ENCODE measurements around the gene KCNIP3. TPM values are rescaled to one million over a fixed set of nuclear protein-coding genes. Genes with fewer than 3 reads are reported as not detected.

Gene KCNIP3
- total RNA-seq, 4 donors from 2014 or later: 0.15 to 7.4 (median 2.3) TPM

GRCh38 chr2:95357717-95358280, 60.7 kb downstream of the KCNIP3 start:
- intact Hi-C loops (cut with DNase I): no loop called here
- no peak for TF ChIP-seq POLR2A (IDR thresholded peaks at IDR 0.05)
- TF ChIP-seq, protein P1, sequence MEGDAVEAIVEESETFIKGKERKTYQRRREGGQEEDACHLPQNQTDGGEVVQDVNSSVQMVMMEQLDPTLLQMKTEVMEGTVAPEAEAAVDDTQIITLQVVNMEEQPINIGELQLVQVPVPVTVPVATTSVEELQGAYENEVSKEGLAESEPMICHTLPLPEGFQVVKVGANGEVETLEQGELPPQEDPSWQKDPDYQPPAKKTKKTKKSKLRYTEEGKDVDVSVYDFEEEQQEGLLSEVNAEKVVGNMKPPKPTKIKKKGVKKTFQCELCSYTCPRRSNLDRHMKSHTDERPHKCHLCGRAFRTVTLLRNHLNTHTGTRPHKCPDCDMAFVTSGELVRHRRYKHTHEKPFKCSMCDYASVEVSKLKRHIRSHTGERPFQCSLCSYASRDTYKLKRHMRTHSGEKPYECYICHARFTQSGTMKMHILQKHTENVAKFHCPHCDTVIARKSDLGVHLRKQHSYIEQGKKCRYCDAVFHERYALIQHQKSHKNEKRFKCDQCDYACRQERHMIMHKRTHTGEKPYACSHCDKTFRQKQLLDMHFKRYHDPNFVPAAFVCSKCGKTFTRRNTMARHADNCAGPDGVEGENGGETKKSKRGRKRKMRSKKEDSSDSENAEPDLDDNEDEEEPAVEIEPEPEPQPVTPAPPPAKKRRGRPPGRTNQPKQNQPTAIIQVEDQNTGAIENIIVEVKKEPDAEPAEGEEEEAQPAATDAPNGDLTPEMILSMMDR (IDR thresholded peaks at IDR 0.05): no peak
- 66 to 83% methylated on average over 2 of the region's 6 CpGs for WGBS, 2 donors
- no peak for DNase-seq
- no peak overlapping the region for H3K27ac ChIP-seq
- H3K4me3 ChIP-seq: no peak overlapping the region
- no peaks in the 10 kb centered on the region for H3K36me3 ChIP-seq
- no peaks in the 10 kb centered on the region for H3K4me1 ChIP-seq
- H3K27me3 ChIP-seq: no peaks in the 10 kb centered on the region
- H3K9me3 ChIP-seq: no peaks in the 10 kb centered on the region

DNA sequence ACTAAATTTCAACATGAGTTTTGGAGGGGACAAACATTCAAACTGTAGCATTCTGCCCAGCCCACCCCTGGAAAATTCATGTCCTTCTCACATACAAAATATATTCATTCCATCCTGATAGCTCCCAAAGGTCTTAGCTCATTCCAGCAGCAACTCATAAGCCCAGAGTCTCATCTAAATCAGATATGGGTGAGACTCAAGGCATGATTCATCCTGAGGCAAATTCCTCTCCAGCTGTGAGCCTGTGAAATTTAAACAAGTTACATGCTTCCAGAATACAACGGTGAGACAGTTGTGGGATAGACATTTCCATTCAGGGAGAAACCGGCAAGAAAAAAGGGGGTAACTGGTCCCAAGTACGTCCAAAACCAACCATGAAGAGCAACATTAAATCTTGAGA, 61.9 kb downstream of the KCNIP3 start:
- no peak for DNase-seq
- Histone ChIP-seq H3K4me3 (no peak overlapping the region), H3K4me1 (no peaks in the 10 kb centered on the region), H3K27ac (no peak overlapping the region), H3K36me3 (no peaks in the 10 kb centered on the region), H3K27me3 (no peaks in the 10 kb centered on the region), H3K9me3 (no peaks in the 10 kb centered on the region)
- 65 to 79% methylated on average over 2 to 3 of the region's 3 CpGs for WGBS, 2 donors
- TF ChIP-seq POLR2A (IDR thresholded peaks at IDR 0.05): no peak
- TF ChIP-seq, protein P1 (IDR thresholded peaks at IDR 0.05): no peak
- intact Hi-C loops (cut with DNase I): no loop called here

DNA sequence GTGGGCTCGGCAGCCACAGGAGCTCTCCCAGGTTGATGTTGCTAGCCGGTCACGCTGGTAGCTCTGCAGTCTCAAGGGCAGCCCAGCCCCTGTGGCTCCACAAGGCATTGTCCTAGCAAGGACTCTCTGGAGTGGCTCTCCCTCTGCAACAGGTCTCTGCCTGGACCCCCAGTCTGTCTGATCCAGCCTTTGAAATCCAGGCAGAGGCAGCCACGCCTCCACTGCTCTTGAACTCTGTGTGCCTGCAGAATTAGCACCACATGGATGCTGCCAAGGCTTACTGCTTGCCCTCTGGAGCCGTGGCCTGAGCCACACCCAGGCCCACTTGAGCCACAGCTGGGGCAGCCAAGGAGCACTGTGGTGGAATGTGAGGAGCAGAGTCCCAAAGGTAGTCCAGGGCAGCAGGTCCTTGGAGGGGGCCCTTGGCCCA, 62.4 kb downstream of the KCNIP3 start:
- Histone ChIP-seq H3K27me3 (no peaks in the 10 kb centered on the region), H3K27ac (no peak overlapping the region), H3K36me3 (no peaks in the 10 kb centered on the region), H3K4me1 (no peaks in the 10 kb centered on the region), H3K4me3 (no peak overlapping the region), H3K9me3 (no peaks in the 10 kb centered on the region)
- no peak for DNase-seq
- intact Hi-C loops (cut with DNase I): no loop called here
- TF ChIP-seq, protein P1 (IDR thresholded peaks at IDR 0.05): no peak
- no peak for TF ChIP-seq POLR2A (IDR thresholded peaks at IDR 0.05)
- 80% methylated on average over 1 of the region's 5 CpGs; no CpG with 5 or more reads in 1 of the 2 donors for WGBS, 2 donors

DNA sequence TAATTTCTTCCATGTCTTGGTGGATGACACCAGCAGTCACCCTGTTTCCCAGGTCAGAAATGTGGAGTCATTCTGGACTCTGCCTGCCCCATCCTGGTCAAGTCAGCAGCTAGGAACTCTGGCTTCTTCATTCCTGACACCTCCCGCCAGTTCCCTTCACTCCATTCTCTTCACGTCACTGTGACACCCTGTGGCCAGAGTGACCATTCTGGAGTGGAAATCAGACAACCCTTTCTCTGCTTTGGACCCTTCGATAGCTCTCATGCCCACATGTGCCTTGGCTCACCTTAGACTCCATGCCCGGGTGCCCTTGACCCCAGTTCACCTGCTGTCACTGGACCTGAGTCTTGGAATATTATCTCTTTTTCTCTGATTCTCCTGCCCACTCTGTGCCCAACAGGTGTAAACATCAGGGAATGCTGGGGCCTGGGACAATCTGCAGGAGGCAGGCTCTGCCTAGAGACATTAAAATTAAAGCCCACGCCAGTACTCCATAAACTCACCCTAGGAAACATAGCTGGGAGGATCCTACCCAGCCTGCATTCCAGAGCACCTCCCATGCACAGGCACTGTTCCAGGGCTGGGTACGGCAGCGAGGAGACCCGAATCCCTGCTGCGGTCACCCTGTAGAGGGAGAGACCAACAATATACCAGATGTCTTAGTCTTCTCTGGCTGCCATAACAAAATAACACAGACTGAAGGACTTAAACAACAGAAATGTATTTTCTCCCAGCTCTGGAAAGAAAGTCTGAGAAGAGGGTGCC, 64.3 kb downstream of the KCNIP3 start:
- no peak for DNase-seq
- Histone ChIP-seq H3K4me1 (no peaks in the 10 kb centered on the region), H3K4me3 (no peak overlapping the region), H3K27me3 (no peaks in the 10 kb centered on the region), H3K36me3 (no peaks in the 10 kb centered on the region), H3K9me3 (no peaks in the 10 kb centered on the region), H3K27ac (no peak overlapping the region)
- 84 to 93% methylated on average over 4 to 5 of the region's 9 CpGs for WGBS, 2 donors
- TF ChIP-seq POLR2A (IDR thresholded peaks at IDR 0.05): no peak
- TF ChIP-seq, protein P1 (IDR thresholded peaks at IDR 0.05): no peak
- intact Hi-C loops (cut with DNase I): no loop called here

DNA sequence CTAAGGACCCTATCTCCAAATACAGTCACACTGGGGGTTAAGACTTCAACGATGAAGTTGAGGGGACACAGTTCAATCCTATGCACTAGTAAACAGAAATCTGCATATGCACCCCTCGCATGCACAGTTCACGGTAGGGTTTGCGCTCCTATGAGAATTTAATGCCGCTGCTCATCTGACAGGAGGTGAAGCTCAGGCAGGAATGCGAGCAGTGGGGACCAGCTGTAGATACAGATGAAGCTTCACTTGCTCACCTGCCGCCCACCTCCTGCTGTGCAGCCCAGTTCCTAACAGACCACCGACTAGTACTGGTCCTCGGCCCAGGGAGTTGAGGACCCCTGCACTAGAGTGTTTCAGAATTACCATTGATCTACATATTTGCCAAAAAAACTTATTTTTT, 65.3 kb downstream of the KCNIP3 start:
- intact Hi-C loops (cut with DNase I): no loop called here
- Histone ChIP-seq H3K36me3 (no peaks in the 10 kb centered on the region), H3K27ac (no peak overlapping the region), H3K4me3 (no peak overlapping the region), H3K9me3 (no peaks in the 10 kb centered on the region), H3K27me3 (no peaks in the 10 kb centered on the region), H3K4me1 (no peaks in the 10 kb centered on the region)
- WGBS, 2 donors: 91% methylated on average over 8 to 9 of the region's 9 CpGs
- no peak for DNase-seq
- no peak for TF ChIP-seq POLR2A (IDR thresholded peaks at IDR 0.05)
- TF ChIP-seq, protein P1 (IDR thresholded peaks at IDR 0.05): no peak

All from esophagus squamous epithelium (tissue), 5 donors.